HG03196 (cell line): ENCODE measurements around the gene TPPP2.

Experiments used
- ATAC-seq: cut with Tn5 transposase; IDR thresholded peaks from one replicate; pipeline ENCODE4 v1.9.1; 2021; ENCODE audit not compliant: unreplicated experiment

The TPPP2 gene

GRCh38 chr14:21074398-21075272 lies 44.6 kb downstream of the TPPP2 start:
- ATAC-seq, result no peak

GRCh38 chr14:21075719-21076437 lies 45.9 kb downstream of the TPPP2 start:
- no peak for ATAC-seq

- no peak for ATAC-seq
These were observed 47.7 kb downstream of the TPPP2 start for GRCh38 chr14:21077672-21078071.

GRCh38 chr14:21078287-21078686 lies 48.3 kb downstream of the TPPP2 start:
- ATAC-seq, result no peak

GRCh38 chr14:21078726-21079125 lies 48.7 kb downstream of the TPPP2 start:
- ATAC-seq, result no peak

GRCh38 chr14:21081521-21082142 lies 51.6 kb downstream of the TPPP2 start:
- no peak for ATAC-seq
